VCaP (cell line): ENCODE results near the gene RASL11B.
A peak's percentile ranks its signal among the peaks of the same experiment; 100 is the strongest.

Experiments used
- H3K27ac ChIP-seq: fragments of 450-650 bp; 2 replicates; pipeline ENCODE4 v1.5.1; 2017
- TF ChIP-seq, protein P1 (sequence below): fragments of 450-650 bp; conservative IDR thresholded peaks from 2 replicates; pipeline ENCODE4 v1.5.1; 2017; ENCODE audit warnings: mild to moderate bottlenecking, moderate library complexity

RASL11B gene, protein sequence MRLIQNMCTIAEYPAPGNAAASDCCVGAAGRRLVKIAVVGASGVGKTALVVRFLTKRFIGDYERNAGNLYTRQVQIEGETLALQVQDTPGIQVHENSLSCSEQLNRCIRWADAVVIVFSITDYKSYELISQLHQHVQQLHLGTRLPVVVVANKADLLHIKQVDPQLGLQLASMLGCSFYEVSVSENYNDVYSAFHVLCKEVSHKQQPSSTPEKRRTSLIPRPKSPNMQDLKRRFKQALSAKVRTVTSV

DNA sequence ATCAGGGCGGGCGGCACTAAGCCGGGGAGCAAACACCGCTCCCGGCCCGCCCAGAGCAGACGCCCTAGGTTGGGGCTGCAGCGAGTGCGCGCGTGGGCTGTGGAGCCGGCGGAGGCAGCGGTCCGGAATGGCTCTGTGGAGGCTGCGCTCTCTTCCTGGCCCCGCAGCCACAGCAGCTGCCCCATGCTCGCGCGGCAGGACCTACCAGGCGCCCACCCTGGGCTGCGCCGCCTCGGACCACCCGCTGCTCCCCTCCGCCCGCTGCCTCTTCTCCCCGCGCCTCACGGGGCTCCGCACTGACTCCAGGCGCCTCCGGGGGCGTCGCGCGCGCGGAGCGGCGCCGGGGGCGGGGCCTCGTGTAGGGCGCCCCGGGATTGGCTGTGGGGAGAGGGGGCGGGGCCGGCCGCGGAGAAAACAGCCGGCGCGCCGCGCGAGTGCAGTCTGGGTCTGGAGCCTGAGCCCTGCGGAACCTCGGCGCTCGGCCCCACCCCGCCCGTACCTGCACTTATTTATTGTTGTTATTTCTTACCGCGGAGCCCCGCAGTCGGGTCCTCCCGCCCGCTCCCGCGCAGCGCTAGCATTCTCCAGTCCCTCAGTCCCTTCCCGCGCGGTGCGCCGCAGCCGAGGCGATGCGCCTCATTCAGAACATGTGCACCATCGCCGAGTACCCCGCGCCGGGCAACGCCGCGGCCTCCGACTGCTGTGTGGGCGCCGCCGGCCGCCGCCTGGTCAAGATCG lies at the start of gene RASL11B:
Gene RASL11B (plus strand): TSS at position 439 of the 738 bp plus-strand sequence. CDS start 191 bp downstream, at position 630.
- H3K27ac ChIP-seq, result peak within 1 kb of the TSS; percentile 56; the same call in 1 of the 2 replicates
- TF ChIP-seq, protein P1, sequence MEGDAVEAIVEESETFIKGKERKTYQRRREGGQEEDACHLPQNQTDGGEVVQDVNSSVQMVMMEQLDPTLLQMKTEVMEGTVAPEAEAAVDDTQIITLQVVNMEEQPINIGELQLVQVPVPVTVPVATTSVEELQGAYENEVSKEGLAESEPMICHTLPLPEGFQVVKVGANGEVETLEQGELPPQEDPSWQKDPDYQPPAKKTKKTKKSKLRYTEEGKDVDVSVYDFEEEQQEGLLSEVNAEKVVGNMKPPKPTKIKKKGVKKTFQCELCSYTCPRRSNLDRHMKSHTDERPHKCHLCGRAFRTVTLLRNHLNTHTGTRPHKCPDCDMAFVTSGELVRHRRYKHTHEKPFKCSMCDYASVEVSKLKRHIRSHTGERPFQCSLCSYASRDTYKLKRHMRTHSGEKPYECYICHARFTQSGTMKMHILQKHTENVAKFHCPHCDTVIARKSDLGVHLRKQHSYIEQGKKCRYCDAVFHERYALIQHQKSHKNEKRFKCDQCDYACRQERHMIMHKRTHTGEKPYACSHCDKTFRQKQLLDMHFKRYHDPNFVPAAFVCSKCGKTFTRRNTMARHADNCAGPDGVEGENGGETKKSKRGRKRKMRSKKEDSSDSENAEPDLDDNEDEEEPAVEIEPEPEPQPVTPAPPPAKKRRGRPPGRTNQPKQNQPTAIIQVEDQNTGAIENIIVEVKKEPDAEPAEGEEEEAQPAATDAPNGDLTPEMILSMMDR, result peak; percentile 60

DNA sequence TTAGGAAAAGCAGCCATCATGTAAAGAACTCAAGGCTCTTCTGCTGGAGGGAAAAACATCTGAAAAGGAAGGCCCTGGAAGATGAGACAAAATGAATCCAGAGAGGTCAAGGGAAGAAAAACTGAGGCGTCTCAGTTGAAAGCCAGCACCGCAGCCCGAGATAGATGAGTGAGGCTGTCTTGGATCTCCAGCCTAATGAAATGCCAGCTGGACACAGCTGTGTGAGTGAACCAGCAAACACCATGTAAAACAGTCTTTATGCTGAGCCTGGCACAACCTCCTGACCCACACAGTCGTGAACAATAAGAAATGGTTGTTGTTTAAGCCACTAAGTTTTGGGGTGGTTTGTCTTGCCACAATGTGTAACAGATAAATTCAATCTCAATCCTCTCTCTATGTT lies 48.6 kb upstream of the RASL11B start:
- TF ChIP-seq, protein P1, result no peak
- no peak overlapping the region for H3K27ac ChIP-seq

DNA sequence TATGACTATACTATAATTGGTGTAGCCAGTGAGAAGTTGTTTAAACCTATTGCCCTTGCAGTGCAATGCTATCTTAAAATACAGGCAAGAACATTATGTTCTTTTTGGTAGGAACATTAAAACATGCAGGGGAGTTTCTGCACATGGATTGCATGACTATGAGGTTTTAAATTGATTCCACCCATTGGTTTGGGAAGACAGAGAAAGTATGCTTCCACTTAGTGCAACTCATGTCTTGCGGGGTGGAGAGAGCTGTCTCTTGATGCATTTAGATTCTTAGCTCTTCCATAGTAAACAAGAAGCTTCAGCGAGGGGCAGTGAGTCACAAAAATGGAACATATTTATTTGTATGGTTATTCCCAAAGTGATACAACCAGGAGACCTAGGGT lies 39.5 kb upstream of the RASL11B start:
- H3K27ac ChIP-seq, result no peak overlapping the region
- TF ChIP-seq, protein P1, result no peak

DNA sequence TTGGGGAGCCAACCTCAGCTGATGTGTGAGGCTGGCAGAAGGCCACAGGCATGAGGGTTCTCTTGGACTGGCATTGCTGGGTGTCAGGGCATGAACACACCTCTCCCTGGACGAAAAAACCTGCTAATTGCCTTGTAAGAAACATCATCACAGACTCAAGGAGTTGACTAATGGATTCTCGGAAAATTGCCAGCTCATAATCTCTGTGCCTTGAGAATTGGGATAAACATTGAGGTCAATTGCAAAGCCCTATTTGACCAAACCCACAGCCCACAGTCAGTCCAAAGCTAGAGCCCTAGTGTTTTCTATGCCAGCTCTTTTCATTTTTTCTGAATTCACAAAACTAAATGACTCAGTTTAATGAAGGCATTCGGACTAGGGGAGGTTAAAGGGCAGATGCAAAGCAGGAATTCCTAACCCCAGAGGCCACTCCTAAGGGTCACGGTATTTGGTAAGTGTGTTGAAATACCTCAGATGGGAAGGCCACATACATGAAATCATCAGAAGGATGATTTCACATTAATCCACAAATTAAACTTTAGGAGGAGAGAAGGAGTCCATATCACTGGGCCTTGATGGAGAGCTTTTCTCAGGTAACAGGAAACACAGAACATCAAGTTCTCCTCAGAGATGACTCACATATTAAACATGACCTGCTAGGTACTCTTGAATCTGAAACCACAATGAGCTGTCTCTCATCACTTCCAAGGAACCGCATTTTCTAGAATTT lies 39.0 kb upstream of the RASL11B start:
- H3K27ac ChIP-seq, result no peak overlapping the region
- TF ChIP-seq, protein P1, result no peak

DNA sequence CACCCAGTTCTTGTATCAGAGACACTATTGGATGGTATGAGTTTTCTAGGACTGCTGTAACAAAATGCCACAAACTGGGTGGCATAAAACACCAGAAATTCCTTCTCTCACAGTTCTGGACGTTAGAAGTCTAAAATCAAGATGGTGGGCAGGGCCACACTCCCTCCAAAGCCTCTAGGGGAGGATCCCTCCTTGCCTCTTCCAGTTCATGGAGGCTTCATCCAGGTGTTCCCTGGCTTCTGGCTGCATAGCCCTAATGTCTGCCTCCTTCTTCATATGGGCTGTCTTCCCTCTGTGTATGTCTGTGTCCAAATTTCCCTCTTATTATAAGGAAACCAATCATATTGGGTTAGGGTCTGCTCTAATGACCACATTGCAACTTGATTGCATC lies 38.4 kb upstream of the RASL11B start:
- TF ChIP-seq, protein P1, result no peak

DNA sequence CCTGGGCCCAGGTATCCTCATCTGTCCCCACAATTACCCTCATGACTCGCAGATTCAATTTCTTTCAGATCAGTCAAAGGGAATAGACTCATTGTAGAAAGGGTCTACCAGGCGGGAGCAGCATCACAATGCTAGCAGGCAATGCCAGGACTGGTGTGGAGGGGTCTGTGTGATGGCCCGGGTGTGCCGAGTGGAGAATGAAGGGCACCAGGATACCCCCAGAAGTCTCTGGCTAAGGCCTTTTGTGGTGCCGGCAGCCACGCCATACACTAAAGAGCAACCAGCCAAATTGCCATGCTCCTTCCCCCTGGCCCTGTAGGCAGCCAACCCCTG lies 37.9 kb upstream of the RASL11B start:
- TF ChIP-seq, protein P1, result no peak
- H3K27ac ChIP-seq, result no peak overlapping the region

More for the DNA sequence above, 38.4 kb upstream of the RASL11B start:
- H3K27ac ChIP-seq, result no peak overlapping the region
